SK-N-SH treated with all-trans-retinoic acid at 6 μM for 48 hours (cell line): ENCODE results near the gene KIAA0753.
"Not testable (repeated sequence)": the region's sequence is repeated elsewhere in the genome, so short reads cannot be mapped to it uniquely, and the experiment has no call there.

Experiments
- ARNTL ChIP-seq: fragments of 450-650 bp; formaldehyde crosslinking; IDR thresholded peaks from 2 replicates; pipeline ENCODE4 v1.5.0; 2020; ENCODE audit warnings: low read depth, mild to moderate bottlenecking, moderate library complexity, borderline replicate concordance
- BACH2 ChIP-seq: fragments of 250-450 bp; sonication (Bioruptor Pico); IDR thresholded peaks from 2 replicates; pipeline ENCODE4 v1.9.0; 2021; ENCODE audit warnings: mild to moderate bottlenecking, borderline replicate concordance
- CSDC2 ChIP-seq: fragments of 250-450 bp; sonication (Bioruptor Pico); IDR thresholded peaks from 2 replicates; pipeline ENCODE4 v1.5.0; 2020; ENCODE audit warnings: mild to moderate bottlenecking, moderate library complexity
- PPARA ChIP-seq: fragments of 250-450 bp; sonication (Bioruptor Pico); IDR thresholded peaks from 2 replicates; pipeline ENCODE4 v1.5.0; 2020; ENCODE audit warnings: mild to moderate bottlenecking, borderline replicate concordance
- RARB ChIP-seq: fragments of 250-450 bp; sonication (Bioruptor Pico); IDR thresholded peaks from 2 replicates; pipeline ENCODE4 v1.8.0; 2021; ENCODE audit warnings: mild to moderate bottlenecking, moderate library complexity
- SNAI2 ChIP-seq: fragments of 250-450 bp; sonication (Bioruptor Pico); IDR thresholded peaks from 2 replicates; pipeline ENCODE4 v1.5.0; 2020; ENCODE audit warnings: mild to moderate bottlenecking, moderate library complexity
- TCF4 ChIP-seq: fragments of 250-450 bp; sonication (Bioruptor Pico); IDR thresholded peaks from 2 replicates; pipeline ENCODE4 v1.8.0; 2021; ENCODE audit warnings: mild to moderate bottlenecking, moderate library complexity, borderline replicate concordance
- TOX ChIP-seq: fragments of 250-450 bp; sonication (Bioruptor Pico); IDR thresholded peaks from 2 replicates; pipeline ENCODE4 v1.8.0; 2021; ENCODE audit warnings: mild to moderate bottlenecking, moderate library complexity, borderline replicate concordance
- ZC3H10 ChIP-seq: fragments of 250-450 bp; sonication (Bioruptor Pico); IDR thresholded peaks from 2 replicates; pipeline ENCODE4 v1.5.1; 2021; ENCODE audit warnings: mild to moderate bottlenecking, moderate library complexity
- ZFP3 ChIP-seq: fragments of 250-450 bp; sonication (Bioruptor Pico); IDR thresholded peaks from 2 replicates; pipeline ENCODE4 v1.5.0; 2020; ENCODE audit warnings: mild to moderate bottlenecking, moderate library complexity
- ZNF565 ChIP-seq: fragments of 450-650 bp; formaldehyde crosslinking; conservative IDR thresholded peaks from 2 replicates; pipeline ENCODE4 v1.5.0; 2020; ENCODE audit warnings: low read depth, mild to moderate bottlenecking, moderate library complexity
- TF ChIP-seq, protein P1 (sequence below): fragments of 250-450 bp; sonication (Bioruptor Pico); IDR thresholded peaks from 2 replicates; pipeline ENCODE4 v1.8.0; 2020; ENCODE audit warnings: mild to moderate bottlenecking, moderate library complexity, borderline replicate concordance
- TF ChIP-seq, protein P2 (sequence below): fragments of 250-450 bp; sonication (Bioruptor Pico); IDR thresholded peaks from 2 replicates; pipeline ENCODE4 v1.5.1; 2021; ENCODE audit warnings: mild to moderate bottlenecking, moderate library complexity

DNA sequence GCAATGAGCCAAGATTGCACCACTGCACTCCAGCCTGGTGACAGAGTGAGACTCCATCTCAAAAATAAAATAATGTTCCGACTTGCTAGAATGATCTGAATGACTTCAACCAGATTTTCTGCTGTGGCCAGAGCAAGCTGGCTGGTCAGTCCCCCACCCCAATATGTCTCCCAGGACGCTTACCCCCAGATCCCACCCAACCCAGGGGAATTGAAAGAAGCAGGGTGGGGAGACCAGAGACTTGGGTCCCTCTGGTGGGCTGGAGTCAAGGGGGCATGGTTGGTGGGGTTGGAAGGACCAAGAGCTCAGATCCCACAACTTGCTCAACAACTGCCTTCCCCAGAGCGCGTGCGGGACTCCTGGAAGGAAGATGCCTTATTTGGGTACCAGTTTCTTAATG lies 17.9 kb upstream of the KIAA0753 start:
- TF ChIP-seq ARNTL (CRISPR knock-in tag); RARB (CRISPR knock-in tag); TCF4 (CRISPR knock-in tag); CSDC2 (CRISPR knock-in tag); PPARA (CRISPR knock-in tag); ZFP3; SNAI2 (CRISPR knock-in tag); ZC3H10; ZNF565 (CRISPR knock-in tag); TOX (CRISPR knock-in tag); BACH2 (CRISPR knock-in tag): not testable (repeated sequence)
- TF ChIP-seq, protein P1, sequence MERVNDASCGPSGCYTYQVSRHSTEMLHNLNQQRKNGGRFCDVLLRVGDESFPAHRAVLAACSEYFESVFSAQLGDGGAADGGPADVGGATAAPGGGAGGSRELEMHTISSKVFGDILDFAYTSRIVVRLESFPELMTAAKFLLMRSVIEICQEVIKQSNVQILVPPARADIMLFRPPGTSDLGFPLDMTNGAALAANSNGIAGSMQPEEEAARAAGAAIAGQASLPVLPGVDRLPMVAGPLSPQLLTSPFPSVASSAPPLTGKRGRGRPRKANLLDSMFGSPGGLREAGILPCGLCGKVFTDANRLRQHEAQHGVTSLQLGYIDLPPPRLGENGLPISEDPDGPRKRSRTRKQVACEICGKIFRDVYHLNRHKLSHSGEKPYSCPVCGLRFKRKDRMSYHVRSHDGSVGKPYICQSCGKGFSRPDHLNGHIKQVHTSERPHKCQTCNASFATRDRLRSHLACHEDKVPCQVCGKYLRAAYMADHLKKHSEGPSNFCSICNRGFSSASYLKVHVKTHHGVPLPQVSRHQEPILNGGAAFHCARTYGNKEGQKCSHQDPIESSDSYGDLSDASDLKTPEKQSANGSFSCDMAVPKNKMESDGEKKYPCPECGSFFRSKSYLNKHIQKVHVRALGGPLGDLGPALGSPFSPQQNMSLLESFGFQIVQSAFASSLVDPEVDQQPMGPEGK (CRISPR knock-in tag) = not testable (repeated sequence)
- TF ChIP-seq, protein P2, sequence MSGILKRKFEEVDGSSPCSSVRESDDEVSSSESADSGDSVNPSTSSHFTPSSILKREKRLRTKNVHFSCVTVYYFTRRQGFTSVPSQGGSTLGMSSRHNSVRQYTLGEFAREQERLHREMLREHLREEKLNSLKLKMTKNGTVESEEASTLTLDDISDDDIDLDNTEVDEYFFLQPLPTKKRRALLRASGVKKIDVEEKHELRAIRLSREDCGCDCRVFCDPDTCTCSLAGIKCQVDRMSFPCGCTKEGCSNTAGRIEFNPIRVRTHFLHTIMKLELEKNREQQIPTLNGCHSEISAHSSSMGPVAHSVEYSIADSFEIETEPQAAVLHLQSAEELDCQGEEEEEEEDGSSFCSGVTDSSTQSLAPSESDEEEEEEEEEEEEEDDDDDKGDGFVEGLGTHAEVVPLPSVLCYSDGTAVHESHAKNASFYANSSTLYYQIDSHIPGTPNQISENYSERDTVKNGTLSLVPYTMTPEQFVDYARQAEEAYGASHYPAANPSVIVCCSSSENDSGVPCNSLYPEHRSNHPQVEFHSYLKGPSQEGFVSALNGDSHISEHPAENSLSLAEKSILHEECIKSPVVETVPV (CRISPR knock-in tag) = not testable (repeated sequence)
